Peyer's patch (tissue), 4 donors: ENCODE measurements around the gene ZIC4.

ENCODE experiments used
- POLR2A ChIP-seq, 2 donors: fragments of 450-650 bp; IDR thresholded peaks; one replicate each; pipeline ENCODE4 v1.5.1; 2017; ENCODE audit warnings: antibody characterized with exemption in 2 of 2, mild to moderate bottlenecking in 2 of 2, moderate library complexity in 2 of 2
- TF ChIP-seq, protein P1 (sequence below), 6 experiments: fragments of 450-650 bp in 4 of 6; fragments of 200-600 bp in 2 of 6; sonication (generic) in 1 of 6; IDR thresholded peaks; one replicate each; pipeline ENCODE4 v1.5.1; 2017 to 2019; ENCODE audit warnings: antibody characterized with exemption in 6 of 6, mild to moderate bottlenecking in 3 of 6, moderate library complexity in 1 of 6

DNA sequence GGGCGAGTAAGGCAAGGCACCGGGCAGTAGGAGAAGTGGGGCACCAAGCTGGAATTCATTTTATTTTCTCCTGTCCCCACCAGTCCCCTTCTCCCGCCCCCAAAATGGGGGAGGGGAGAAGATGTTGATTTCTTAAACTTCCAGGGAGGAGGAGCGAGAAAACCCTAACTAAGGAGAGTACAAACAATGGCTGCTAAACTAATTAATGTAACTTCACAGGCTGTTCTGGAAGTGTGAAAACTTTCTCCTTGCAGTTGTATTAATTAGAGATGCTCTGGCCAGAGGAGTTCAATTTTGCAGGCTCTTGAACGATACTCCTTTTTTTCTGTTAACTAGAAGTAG, 11.5 kb downstream of the ZIC4 start:
- TF ChIP-seq, protein P1, sequence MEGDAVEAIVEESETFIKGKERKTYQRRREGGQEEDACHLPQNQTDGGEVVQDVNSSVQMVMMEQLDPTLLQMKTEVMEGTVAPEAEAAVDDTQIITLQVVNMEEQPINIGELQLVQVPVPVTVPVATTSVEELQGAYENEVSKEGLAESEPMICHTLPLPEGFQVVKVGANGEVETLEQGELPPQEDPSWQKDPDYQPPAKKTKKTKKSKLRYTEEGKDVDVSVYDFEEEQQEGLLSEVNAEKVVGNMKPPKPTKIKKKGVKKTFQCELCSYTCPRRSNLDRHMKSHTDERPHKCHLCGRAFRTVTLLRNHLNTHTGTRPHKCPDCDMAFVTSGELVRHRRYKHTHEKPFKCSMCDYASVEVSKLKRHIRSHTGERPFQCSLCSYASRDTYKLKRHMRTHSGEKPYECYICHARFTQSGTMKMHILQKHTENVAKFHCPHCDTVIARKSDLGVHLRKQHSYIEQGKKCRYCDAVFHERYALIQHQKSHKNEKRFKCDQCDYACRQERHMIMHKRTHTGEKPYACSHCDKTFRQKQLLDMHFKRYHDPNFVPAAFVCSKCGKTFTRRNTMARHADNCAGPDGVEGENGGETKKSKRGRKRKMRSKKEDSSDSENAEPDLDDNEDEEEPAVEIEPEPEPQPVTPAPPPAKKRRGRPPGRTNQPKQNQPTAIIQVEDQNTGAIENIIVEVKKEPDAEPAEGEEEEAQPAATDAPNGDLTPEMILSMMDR (IDR thresholded peaks at IDR 0.05) = no peak
- TF ChIP-seq POLR2A (IDR thresholded peaks at IDR 0.05) = no peak
